H1 (cell line): Measurements from ENCODE around the gene OPN1MW2. TPM values are rescaled to one million over a fixed set of nuclear protein-coding genes. Genes with fewer than 3 reads are reported as not detected.
"Not testable (repeated sequence)": the region's sequence is repeated elsewhere in the genome, so short reads cannot be mapped to it uniquely, and the experiment has no call there.

Experiments used
- CTCF ChIA-PET: fragments of 300-600 bp; sonication (Branson Sonifier 250); formaldehyde crosslinking; loops from one replicate; lab custom pipeline; 2021; ENCODE audit not compliant: partially characterized antibody; lab: Charles Lee
- POLR2A ChIA-PET: fragments of 300-600 bp; sonication (Branson Sonifier 250); formaldehyde crosslinking; loops from one replicate; lab custom pipeline; 2021; ENCODE audit warnings: inconsistent platforms; ENCODE audit not compliant: partially characterized antibody; lab: Charles Lee
- DNase-seq, 2 experiments: peaks; one replicate each; pipeline versions ENCODE4 v3.0.0 to v3.0.0-alpha.2; 2010 to 2022; ENCODE audit warnings: low spot score in 2 of 2, low read depth in 1 of 2, mixed read lengths in 1 of 2
- FAIRE-seq: peaks from 2 replicates; lab custom pipeline; 2011; peaks lifted over from hg19 to GRCh38; lab: Jason Lieb, UNC
- H2AFZ ChIP-seq: 2 replicates; pipeline ENCODE4 v1.8.1; 2012; ENCODE audit warnings: low read length, inconsistent platforms
- H2AK5ac ChIP-seq: 2 replicates; pipeline ENCODE4 v1.6.1; 2013; ENCODE audit warnings: low read depth, low read length
- H2BK120ac ChIP-seq: replicated peaks from 2 replicates; pipeline ENCODE3; 2013; ENCODE audit warnings: low read depth, low read length, inconsistent platforms
- H2BK12ac ChIP-seq: 2 replicates; pipeline ENCODE4 v1.6.1; 2013; ENCODE audit warnings: low read depth, low read length
- H2BK15ac ChIP-seq: 2 replicates; pipeline ENCODE4 v1.6.1; 2013; ENCODE audit warnings: low read length
- H2BK20ac ChIP-seq: 2 replicates; pipeline ENCODE4 v1.6.1; 2013; ENCODE audit warnings: low read length
- H2BK5ac ChIP-seq: 2 replicates; pipeline ENCODE4 v1.6.1; 2013; ENCODE audit warnings: low read depth, low read length
- H3K14ac ChIP-seq: 2 replicates; pipeline ENCODE4 v1.6.1; 2013; ENCODE audit warnings: inconsistent platforms; ENCODE audit not compliant: insufficient read length
- H3K18ac ChIP-seq: 2 replicates; pipeline ENCODE4 v1.6.1; 2013; ENCODE audit warnings: low read length; ENCODE audit errors: extremely low read depth
- H3K23ac ChIP-seq: 2 replicates; pipeline ENCODE4 v1.6.1; 2013; ENCODE audit warnings: inconsistent platforms; ENCODE audit not compliant: insufficient read length
- H3K23me2 ChIP-seq: 2 replicates; pipeline ENCODE4 v1.6.1; 2013; ENCODE audit warnings: low read depth, low read length
- H3K27ac ChIP-seq: 2 replicates; pipeline ENCODE4 v1.6.1; 2011; ENCODE audit warnings: low read depth, low read length, inconsistent platforms
- H3K27me3 ChIP-seq, 4 experiments: replicated peaks in 1 of 4; 1 replicate in 1 of 4; 2 replicates in 3 of 4; pipeline versions ENCODE4 v1.6.1 to v1.8.1; 2011 to 2013; ENCODE audit warnings: low read length in 3 of 4, mild to moderate bottlenecking in 3 of 4, inconsistent platforms in 2 of 4, mixed read lengths in 2 of 4, moderate library complexity in 1 of 4; ENCODE audit not compliant: control insufficient read depth in 3 of 4, insufficient read depth in 3 of 4; ENCODE audit errors: extremely low read depth in 1 of 4
- H3K36me3 ChIP-seq, 4 experiments: 2 replicates each; pipeline versions ENCODE4 v1.6.1 to v1.8.1; 2011 to 2013; ENCODE audit warnings: mild to moderate bottlenecking in 4 of 4, low read length in 3 of 4, moderate library complexity in 2 of 4, control low read depth in 1 of 4, inconsistent platforms in 1 of 4; ENCODE audit not compliant: insufficient read depth in 4 of 4, control insufficient read depth in 2 of 4
- H3K4ac ChIP-seq: replicated peaks from 2 replicates; pipeline ENCODE3; 2013; ENCODE audit warnings: low read length, low read depth, mixed read lengths, inconsistent platforms; ENCODE audit not compliant: insufficient read length
- H3K4me1 ChIP-seq, 4 experiments: replicated peaks in 1 of 4; 1 replicate in 1 of 4; 2 replicates in 3 of 4; pipeline versions ENCODE4 v1.6.1 to v1.8.1; 2011 to 2013; ENCODE audit warnings: low read length in 3 of 4, inconsistent platforms in 2 of 4, mixed read lengths in 1 of 4; ENCODE audit not compliant: insufficient read depth in 4 of 4, control insufficient read depth in 3 of 4
- H3K4me2 ChIP-seq, 2 experiments: 2 replicates each; pipeline versions ENCODE4 v1.6.1 to v1.8.1; 2011 to 2013; ENCODE audit warnings: low read depth in 2 of 2, low read length in 2 of 2, control low read depth in 1 of 2, inconsistent platforms in 1 of 2, mild to moderate bottlenecking in 1 of 2; ENCODE audit not compliant: insufficient read depth in 1 of 2
- H3K4me3 ChIP-seq, 4 experiments: fragments of 200-600, 300-600 bp in 1 of 4; sonication (generic), shearing (Covaris generic), sonication (Bioruptor Twin) in 1 of 4; 2 replicates each; pipeline versions ENCODE4 v1.5.1 to v1.8.1; 2011 to 2016; ENCODE audit warnings: low read length in 4 of 4, low read depth in 3 of 4, control low read depth in 2 of 4, inconsistent platforms in 2 of 4, mild to moderate bottlenecking in 2 of 4, mixed read lengths in 1 of 4, moderate library complexity in 1 of 4; ENCODE audit not compliant: insufficient read depth in 2 of 4; ENCODE audit errors: extremely low read depth in 1 of 4
- H3K56ac ChIP-seq: replicated peaks from 2 replicates; pipeline ENCODE3; 2013; ENCODE audit warnings: low read depth, mild to moderate bottlenecking, mixed read lengths, low read length, inconsistent platforms; ENCODE audit not compliant: insufficient read length
- H3K79me1 ChIP-seq: 2 replicates; pipeline ENCODE4 v1.6.1; 2013; ENCODE audit warnings: low read depth, low read length, control low read depth
- H3K79me2 ChIP-seq, 2 experiments: 2 replicates each; pipeline versions ENCODE4 v1.6.1 to v1.8.1; 2012 to 2013; ENCODE audit warnings: low read length in 2 of 2, mild to moderate bottlenecking in 2 of 2, inconsistent platforms in 1 of 2; ENCODE audit not compliant: insufficient read depth in 2 of 2, control insufficient read depth in 1 of 2
- H3K9ac ChIP-seq, 4 experiments: replicated peaks in 1 of 4; 1 replicate in 1 of 4; 2 replicates in 3 of 4; pipeline versions ENCODE4 v1.6.1 to v1.8.1; 2011 to 2013; ENCODE audit warnings: low read depth in 3 of 4, low read length in 3 of 4, control low read depth in 2 of 4, mild to moderate bottlenecking in 2 of 4, moderate library complexity in 2 of 4, inconsistent platforms in 1 of 4; ENCODE audit errors: extremely low read depth in 1 of 4
- H3K9me3 ChIP-seq, 2 experiments: 2 replicates each; pipeline versions ENCODE4 v1.6.1 to v1.8.1; 2012 to 2013; ENCODE audit warnings: mild to moderate bottlenecking in 2 of 2, moderate library complexity in 2 of 2, control low read depth in 1 of 2, inconsistent platforms in 1 of 2, low read depth in 1 of 2, low read length in 1 of 2, mixed read lengths in 1 of 2; ENCODE audit not compliant: insufficient read depth in 2 of 2
- H4K20me1 ChIP-seq, 2 experiments: replicated peaks in 1 of 2; 2 replicates each; pipeline versions ENCODE3 to v1.8.1; 2011 to 2013; ENCODE audit warnings: inconsistent platforms in 2 of 2, low read length in 2 of 2, mild to moderate bottlenecking in 1 of 2; ENCODE audit not compliant: insufficient read depth in 2 of 2, control insufficient read depth in 1 of 2
- H4K5ac ChIP-seq: 2 replicates; pipeline ENCODE4 v1.6.1; 2013; ENCODE audit warnings: low read length, low read depth, mixed read lengths, inconsistent platforms; ENCODE audit not compliant: insufficient read length
- H4K8ac ChIP-seq: 2 replicates; pipeline ENCODE4 v1.8.0; 2013; ENCODE audit warnings: mild to moderate bottlenecking, moderate library complexity, low read length, inconsistent platforms; ENCODE audit not compliant: insufficient read depth; ENCODE audit errors: extremely low read depth
- H4K91ac ChIP-seq: replicated peaks from 2 replicates; pipeline ENCODE3; 2013; ENCODE audit warnings: low read length, mixed read lengths, inconsistent platforms; ENCODE audit not compliant: insufficient read length
- WGBS, 2 experiments: shearing (Covaris generic) in 1 of 2; methylation state at CpG; one replicate each; pipeline versions ENCODE4 v1.1.6 to v1.1.7; 2013 to 2015; ENCODE audit warnings: low lambda C conversion rate in 2 of 2, mixed read lengths in 2 of 2, inconsistent platforms in 1 of 2, low coverage in 1 of 2, missing lambda C conversion rate in 1 of 2; ENCODE audit not compliant: insufficient replicate concordance in 2 of 2, insufficient coverage in 1 of 2, insufficient read length in 1 of 2; ENCODE audit errors: extremely low coverage in 1 of 2, missing lambda C conversion rate in 1 of 2; 5-methylcytosine and 5-hydroxymethylcytosine counted together
- polyA plus RNA-seq, 7 experiments: library from polyadenylated mRNA; depleted of rRNA in 3 of 7; stranded (reverse) in 5 of 7; unstranded in 2 of 7; fragments of >200 nt in 5 of 7; fragments of 200-250 nt in 2 of 7; gene quantifications; 1 replicate in 5 of 7; 2 replicates in 1 of 7; 4 replicates in 1 of 7; pipeline versions ENCODE4 v1.2.1 to v1.2.3, GENCODE V29; 2011 to 2013; ENCODE audit warnings: missing spikeins in 2 of 7, mixed read lengths in 2 of 7
- total RNA-seq: library from RNA; stranded (reverse); fragmentation: NEBNext Ultra II Directional; extraction: Animal tissue kit (Norgen Biotek cat#: 25700); gene quantifications from 2 replicates; pipeline ENCODE4 v1.2.1, GENCODE V29; 2021

Gene OPN1MW2
- total and polyA plus RNA-seq, 2 of the 8 experiments (the other 6 are each of a cell fraction or from before 2014, with no cell fraction given), result not detected

DNA sequence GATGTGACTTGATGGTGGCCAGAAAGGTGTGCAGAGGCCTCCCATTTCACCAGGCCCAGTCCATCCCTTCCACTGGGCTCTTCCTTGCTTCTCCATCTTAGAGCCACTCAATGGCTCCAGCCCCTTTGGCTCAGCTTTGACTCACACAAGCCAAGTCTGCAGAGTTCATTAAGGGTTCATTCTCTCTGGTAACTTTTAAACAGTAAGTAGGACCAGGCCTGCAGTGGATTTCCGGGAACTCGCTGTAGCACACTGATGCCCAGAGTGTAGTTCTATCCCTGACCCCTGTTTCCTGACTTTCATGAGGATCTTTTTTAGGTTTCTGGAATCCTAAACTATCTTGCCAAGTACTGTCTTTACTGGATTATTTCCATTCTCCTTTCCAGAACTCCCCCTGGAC lies 25.2 kb upstream of the OPN1MW2 start:
- H4K8ac ChIP-seq, H4K5ac ChIP-seq, H3K23ac ChIP-seq, H2BK12ac ChIP-seq, H3K4me3 ChIP-seq, H3K36me3 ChIP-seq, H3K4me2 ChIP-seq, POLR2A ChIA-PET, H3K27ac ChIP-seq, H3K4ac ChIP-seq, H2AFZ ChIP-seq, H3K4me1 ChIP-seq, H4K20me1 ChIP-seq, CTCF ChIA-PET, H3K79me2 ChIP-seq, H3K56ac ChIP-seq, FAIRE-seq, H2BK15ac ChIP-seq, DNase-seq, H3K23me2 ChIP-seq, H3K79me1 ChIP-seq, H2BK5ac ChIP-seq, H3K9ac ChIP-seq, H3K9me3 ChIP-seq, H4K91ac ChIP-seq, H3K18ac ChIP-seq, H2AK5ac ChIP-seq, H2BK120ac ChIP-seq, H3K14ac ChIP-seq, H2BK20ac ChIP-seq, H3K27me3 ChIP-seq: not testable (repeated sequence)
- WGBS, 2 experiments, result no CpG with 5 or more reads among the region's 2 CpGs

- H3K56ac ChIP-seq, H3K4me1 ChIP-seq, H3K23ac ChIP-seq, H3K9me3 ChIP-seq, CTCF ChIA-PET, H3K36me3 ChIP-seq, POLR2A ChIA-PET, H3K79me2 ChIP-seq, H3K14ac ChIP-seq, H3K9ac ChIP-seq, H2BK15ac ChIP-seq, H2BK120ac ChIP-seq, H3K27ac ChIP-seq, H3K23me2 ChIP-seq, H2BK20ac ChIP-seq, FAIRE-seq, H2AK5ac ChIP-seq, H3K27me3 ChIP-seq, H2AFZ ChIP-seq, H4K20me1 ChIP-seq, DNase-seq, H3K79me1 ChIP-seq, H3K4ac ChIP-seq, H3K4me3 ChIP-seq, H3K4me2 ChIP-seq, H4K5ac ChIP-seq, H3K18ac ChIP-seq, H4K91ac ChIP-seq, H2BK5ac ChIP-seq, H4K8ac ChIP-seq, H2BK12ac ChIP-seq: not testable (repeated sequence)
- WGBS, 2 experiments, result no CpG with 5 or more reads among the region's 15 CpGs
Observed at GRCh38 chrX:154196466-154196865, 23.1 kb upstream of the OPN1MW2 start.
